ENCODE measurements around the gene TCF12.

Gene TCF12

DNA sequence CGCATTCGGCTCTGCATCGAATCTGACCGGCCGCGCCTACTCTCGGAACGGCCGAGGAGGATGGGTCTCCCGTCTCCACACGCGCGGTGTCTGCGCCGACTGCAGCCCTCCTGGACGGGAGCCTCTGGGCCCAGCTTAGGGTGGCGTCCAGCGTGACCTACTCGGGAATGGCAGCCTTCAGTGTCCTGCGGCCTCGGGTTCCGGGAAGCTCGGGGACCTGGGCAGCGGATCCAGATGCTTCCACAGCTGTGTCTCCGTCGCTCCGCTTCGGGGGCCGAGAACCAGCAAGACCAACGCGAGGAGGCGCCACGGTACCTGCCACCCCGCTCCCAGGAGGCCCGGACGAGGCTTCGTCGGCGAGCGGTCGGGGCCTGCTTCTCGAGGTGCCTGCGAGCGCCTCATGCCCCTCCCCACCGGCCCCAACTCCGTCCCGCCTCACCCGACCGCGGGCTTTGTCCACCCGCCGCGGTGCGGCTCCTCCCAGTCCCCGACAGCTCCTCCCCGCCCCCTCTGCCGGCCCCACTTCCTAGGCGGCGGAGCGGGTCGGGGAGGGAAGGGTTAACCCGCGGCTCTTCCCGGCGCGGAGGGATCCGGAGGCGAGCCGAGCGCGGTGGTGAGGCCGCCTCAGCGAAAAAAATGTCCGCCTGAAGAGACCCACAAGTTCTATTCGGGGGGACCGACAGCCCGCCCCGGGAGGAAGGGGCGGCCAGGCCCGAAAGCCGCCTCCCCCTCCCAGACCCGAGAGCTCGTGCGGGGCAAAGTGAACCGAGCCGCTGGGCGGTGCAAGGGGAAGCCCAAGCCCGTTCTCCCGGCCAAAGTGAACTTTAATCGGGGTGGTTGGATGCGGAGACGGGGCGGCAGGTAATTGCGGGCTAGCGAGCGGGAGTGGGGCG, at the start of gene TCF12:
TCF12 (plus strand) TSS at position 599 of the 893 bp plus-strand sequence. CDS start 1,270 bp downstream, outside the sequence.
- in situ Hi-C loops (cut with HindIII; ENCODE audit: low sequenced_read_pairs), result no loop called here

DNA sequence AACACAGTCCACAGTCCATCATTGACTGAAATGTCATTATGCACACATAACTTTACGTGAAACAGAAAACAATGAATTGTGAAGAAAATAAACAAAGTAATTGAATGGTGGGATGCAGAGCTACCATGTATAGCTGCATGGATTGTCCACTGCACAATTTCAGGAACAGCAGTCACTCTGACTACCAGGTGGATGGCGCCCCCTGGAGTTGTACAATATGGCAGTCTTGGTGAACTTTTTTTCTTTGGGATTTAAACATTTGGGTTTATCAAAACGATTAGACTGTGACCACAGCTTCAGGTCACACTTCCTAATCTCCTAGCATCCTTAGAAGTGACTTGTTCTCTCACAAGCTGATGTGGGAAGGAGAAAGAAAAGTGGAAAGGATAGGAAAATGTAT, 48.9 kb upstream of the TCF12 start:
- in situ Hi-C loops (cut with HindIII; ENCODE audit: low sequenced_read_pairs), result loop anchor here (25.0 kb wide), 1 partner anchor 382 kb away; no protein-coding TSS in a partner anchor

GRCh38 chr15:56871185-56871584, 47.3 kb upstream of the TCF12 start:
- in situ Hi-C loops (cut with HindIII; ENCODE audit: low sequenced_read_pairs), result loop anchor here (25.0 kb wide), 1 partner anchor 384 kb away; no protein-coding TSS in a partner anchor

DNA sequence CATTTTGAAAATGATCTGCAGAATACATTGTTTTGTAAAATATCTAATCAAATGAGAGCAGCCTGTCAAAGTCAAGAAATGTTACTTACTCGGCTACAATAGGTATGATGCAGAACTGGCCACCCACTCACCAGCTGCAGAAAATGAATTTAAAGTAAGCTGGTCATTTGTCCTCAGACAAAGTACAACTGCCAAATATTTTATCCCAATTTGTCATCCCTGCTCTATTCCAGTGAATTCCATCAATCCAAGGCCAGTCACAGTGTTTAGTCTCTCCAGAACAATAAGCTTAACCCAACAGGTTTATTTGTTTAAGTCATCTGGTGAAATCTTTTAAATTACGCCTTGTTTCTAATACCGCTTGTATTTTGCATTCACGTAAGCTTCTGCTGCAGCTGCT, 46.6 kb upstream of the TCF12 start:
- in situ Hi-C loops (cut with HindIII; ENCODE audit: low sequenced_read_pairs), result loop anchor here (25.0 kb wide), 1 partner anchor 385 kb away; no protein-coding TSS in a partner anchor

GRCh38 chr15:56877255-56877970, 41.0 kb upstream of the TCF12 start:
- in situ Hi-C loops (cut with HindIII; ENCODE audit: low sequenced_read_pairs), result no loop called here

- in situ Hi-C loops (cut with HindIII; ENCODE audit: low sequenced_read_pairs), result no loop called here
These were observed 38.9 kb upstream of the TCF12 start for GRCh38 chr15:56879502-56879901.

- in situ Hi-C loops (cut with HindIII; ENCODE audit: low sequenced_read_pairs), result no loop called here
These were observed 35.4 kb upstream of the TCF12 start for GRCh38 chr15:56883088-56883487.

DNA sequence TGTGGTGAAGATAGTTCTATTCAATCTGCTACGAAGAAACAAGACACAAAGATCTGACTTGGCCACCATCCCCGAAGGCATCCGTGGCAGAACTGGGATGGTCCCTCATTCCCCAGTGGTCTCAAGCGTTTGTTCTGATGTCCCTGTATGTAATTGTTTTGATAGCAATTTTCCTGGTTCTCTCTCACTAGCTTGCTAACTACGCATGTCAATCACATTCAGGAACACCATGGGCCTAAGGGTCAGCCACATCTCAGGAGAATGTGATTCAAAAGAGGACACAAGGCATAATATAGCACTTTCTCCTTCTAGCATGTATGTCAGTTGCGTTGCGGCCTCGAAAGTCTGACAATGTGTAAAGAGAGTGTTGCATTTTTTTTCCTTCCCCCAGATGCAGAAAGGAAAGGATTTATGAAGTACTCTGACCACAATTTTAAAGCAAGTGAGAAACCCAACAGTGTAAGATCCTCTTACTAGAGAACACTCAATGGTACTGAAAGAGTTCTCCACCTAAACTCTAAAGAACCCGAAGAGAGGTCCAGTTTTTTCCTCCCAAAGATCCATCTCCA, 32.0 kb upstream of the TCF12 start:
- in situ Hi-C loops (cut with HindIII; ENCODE audit: low sequenced_read_pairs), result no loop called here

DNA sequence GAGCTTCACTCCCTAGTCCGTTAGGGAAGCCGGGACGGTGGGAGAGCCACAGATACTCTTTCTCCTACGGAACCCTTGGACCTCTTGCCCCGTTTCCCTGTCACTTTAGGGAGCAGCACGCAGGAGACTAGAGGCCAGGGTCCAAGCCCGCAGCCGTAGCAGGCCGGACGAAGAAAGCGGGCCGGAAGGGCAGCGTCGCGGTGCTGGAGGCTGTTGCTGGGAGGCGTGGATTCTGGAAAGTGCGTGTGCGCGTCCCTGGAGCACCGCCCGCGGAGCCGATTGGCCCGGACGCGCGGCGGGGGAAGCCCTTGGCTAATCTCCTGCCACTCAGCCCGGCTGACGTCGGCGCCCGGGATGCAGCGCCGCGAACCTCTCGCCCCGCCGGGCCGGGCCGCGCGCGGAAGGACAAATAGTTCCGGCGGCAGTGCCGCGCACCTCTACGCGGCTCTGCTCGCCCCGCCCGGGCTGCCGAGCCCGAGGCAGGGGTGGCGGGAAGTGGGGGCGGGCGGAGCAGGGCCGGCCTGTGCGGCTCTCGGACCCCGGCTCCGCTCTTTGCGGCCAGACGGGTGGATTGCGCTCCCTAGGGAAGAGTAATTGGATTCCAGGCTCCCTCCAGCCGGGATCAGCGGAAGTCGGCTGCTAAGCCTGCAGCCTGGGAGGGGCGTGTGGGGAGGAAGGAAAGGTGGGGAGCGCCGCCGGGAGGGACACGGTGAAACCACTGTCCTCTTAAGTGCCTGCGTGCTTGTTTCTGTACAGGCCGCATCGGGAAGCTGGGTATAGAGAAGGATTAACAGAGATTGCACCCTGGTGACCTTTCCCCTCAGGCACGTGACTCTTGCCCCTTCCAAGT, 31.3 kb upstream of the TCF12 start:
- in situ Hi-C loops (cut with HindIII; ENCODE audit: low sequenced_read_pairs), result no loop called here

DNA sequence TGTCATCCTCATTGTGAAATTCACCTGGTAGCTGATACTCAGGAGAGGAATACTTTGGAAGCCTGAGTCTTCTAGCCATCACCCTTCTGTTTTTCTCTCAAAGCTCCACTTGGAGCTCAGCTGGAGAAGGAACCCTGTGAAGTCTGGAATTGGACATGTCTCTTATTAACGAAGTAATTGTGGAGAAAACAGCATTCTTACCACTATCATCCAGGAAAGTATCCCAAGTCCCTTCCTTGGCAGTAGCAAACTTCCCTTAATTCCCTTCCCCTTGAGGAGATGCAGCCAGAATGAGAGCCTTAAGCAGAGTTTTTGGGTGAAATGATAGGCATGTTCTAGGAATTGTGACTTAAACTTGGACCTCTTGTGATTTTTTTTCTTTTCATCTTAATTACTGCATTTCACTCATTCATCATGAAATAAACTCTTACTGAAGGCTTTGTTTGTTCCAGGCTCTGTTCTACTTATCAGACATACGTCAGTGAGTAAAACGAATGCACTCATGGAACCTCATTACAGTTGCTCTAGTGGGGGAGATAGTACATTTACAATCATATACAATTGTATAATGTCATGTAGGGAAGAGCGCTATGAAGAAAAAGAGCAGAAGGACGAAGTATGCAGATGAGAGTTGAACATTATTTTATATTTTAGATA, 30.5 kb upstream of the TCF12 start:
- in situ Hi-C loops (cut with HindIII; ENCODE audit: low sequenced_read_pairs), result no loop called here

DNA sequence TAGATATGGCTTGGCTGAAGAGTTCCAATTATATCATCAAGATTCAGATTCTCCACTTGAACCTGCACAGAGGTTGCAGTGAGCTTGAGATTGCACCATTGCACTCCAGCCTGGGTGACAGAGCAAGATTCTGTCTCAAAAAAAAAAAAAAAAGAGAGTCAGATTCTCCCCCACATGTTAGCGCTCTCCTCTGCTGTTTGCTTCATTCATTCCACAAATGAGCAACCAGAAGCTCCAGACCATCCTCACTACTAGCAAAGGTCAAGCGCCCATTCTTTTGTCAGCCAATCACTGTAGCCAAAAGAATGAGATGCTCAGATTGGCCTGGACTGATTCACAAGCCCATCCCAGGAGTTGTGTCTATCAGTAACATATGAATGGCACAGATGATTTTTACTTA, 28.4 kb upstream of the TCF12 start:
- in situ Hi-C loops (cut with HindIII; ENCODE audit: low sequenced_read_pairs), result loop anchor here (5.0 kb wide), 1 partner anchor 73 kb away; no protein-coding TSS in a partner anchor

DNA sequence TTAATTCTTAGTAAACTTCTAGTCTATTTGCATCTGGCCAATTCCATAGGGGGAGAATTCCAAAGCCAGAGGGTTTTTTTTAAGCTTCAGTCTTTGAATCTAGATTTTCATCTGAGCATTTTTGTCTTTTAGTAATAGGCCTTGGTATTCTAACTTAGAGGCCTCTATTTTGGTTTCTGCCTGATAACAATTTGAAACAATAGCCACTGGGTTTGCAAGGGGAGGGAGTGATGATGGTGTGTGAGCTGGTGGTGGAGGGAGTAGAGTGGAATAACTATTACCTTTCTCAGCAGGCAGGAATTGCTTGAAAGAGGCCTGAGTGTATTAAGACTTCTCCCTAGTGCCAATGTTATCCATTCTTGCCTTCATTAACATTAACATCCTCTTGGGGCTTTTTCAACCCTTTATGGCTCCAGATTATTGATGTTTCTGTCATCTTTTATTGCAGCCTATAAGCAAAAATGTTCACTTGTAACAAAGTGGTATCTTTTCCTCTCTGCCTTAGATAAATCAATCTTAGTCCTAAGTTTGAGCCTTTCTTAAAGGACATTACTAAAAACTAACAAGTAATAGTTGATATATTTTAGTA, 26.5 kb upstream of the TCF12 start:
- in situ Hi-C loops (cut with HindIII; ENCODE audit: low sequenced_read_pairs), result loop anchor here (5.0 kb wide), 1 partner anchor 75 kb away; no protein-coding TSS in a partner anchor

DNA sequence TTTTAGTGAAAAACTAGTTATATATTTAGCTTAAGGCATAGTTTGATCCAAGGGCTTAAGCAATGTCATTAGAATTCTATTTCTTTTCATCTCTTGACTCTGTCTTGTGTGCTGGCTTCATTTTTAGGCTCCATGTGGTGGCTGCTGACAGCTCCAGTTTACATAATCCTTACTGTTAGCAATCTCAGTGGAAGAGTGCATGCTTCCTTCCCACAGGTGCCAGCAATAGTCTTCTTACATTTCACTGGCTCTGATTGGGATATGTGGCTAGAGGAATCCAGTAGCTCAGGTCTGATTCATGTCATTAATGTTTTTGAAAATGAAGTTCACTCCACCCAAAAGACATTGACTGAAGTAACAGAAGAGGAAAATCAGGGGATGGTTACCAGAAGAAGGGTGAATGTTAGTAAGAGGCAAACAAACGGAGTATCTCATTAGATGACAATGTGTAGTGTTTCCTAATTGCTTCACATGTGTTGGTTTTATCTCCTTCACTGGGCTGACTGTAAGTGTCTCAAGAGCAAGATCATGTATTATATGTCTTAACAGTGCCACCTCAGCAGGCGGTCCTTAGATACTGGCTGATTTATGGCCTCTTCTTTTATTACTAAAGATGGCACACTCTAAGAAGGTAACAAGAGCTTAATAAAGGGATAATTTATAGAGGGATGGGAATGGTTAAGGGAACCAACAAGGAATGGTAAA, 25.6 kb upstream of the TCF12 start:
- in situ Hi-C loops (cut with HindIII; ENCODE audit: low sequenced_read_pairs), result loop anchor here (5.0 kb wide), 1 partner anchor 76 kb away; no protein-coding TSS in a partner anchor

DNA sequence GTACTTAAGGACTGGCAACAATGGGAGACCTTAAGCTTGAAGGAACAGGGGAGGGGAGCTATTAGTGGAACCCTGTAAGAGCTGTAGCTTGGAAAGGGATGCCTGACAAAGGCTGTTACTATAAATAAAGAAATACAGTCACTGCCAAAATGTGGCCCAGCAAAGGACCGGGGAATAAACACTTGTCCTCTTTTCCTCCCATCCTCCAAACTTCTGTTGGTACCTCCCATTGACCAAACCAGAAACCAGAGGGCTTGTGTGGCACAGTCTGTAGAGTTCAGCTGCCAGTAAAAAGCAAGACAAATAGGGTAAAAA, 25.1 kb upstream of the TCF12 start:
- in situ Hi-C loops (cut with HindIII; ENCODE audit: low sequenced_read_pairs), result loop anchor here (5.0 kb wide), 1 partner anchor 76 kb away; no protein-coding TSS in a partner anchor

DNA sequence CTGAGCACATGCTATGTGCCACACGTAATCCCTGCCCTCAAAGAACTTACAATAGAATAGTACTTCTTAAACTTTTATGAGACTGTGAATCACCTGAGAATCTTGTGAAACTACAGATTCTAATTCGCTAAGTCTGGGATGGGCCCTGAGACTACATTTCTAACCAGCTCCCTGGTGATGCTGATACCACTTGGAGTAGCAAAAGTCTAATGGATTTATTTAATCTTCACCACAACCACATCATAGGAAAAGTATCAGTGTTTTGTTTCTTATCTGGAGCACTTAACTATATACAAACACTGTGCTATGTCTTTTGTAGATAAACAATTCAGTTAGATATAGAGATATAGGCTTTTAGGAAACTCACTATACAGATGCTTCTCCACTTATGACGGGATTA, 23.8 kb upstream of the TCF12 start:
- in situ Hi-C loops (cut with HindIII; ENCODE audit: low sequenced_read_pairs), result loop anchor here (5.0 kb wide), 1 partner anchor 77 kb away; no protein-coding TSS in a partner anchor

- in situ Hi-C loops (cut with HindIII; ENCODE audit: low sequenced_read_pairs), result no loop called here
These were observed 16.5 kb upstream of the TCF12 start for GRCh38 chr15:56901931-56902330.

GRCh38 chr15:56906766-56907165, 11.7 kb upstream of the TCF12 start:
- in situ Hi-C loops (cut with HindIII; ENCODE audit: low sequenced_read_pairs), result no loop called here

GRCh38 chr15:56910801-56911200, 7.6 kb upstream of the TCF12 start:
- in situ Hi-C loops (cut with HindIII; ENCODE audit: low sequenced_read_pairs), result no loop called here

DNA sequence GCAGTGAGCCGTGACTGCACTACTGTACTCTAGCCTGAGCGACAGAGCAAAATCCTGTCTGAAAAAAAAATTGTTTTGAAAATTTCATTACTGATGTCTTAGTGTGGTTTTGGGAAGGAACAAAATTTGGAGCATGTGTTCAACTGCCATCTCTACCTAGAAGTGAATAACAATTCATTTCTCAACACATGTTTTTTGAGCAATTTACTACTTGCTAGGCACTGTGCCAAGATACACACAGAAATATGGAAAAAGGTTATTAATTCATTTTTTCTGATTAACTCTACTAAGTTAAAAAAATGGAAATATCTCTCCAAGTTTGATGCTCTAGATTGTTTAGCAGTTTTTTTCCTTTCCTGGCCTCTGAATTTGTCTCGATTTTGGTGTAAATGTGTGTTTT, 5.2 kb upstream of the TCF12 start:
- in situ Hi-C loops (cut with HindIII; ENCODE audit: low sequenced_read_pairs), result no loop called here

All from endothelial cell of hepatic sinusoid (primary cell).